Measurements from ENCODE around the gene GRIN2D. TPM values are rescaled to one million over a fixed set of nuclear protein-coding genes. Genes with fewer than 3 reads are reported as not detected.

The GRIN2D gene
- polyA plus RNA-seq, 3 donors, result 0.13 to 0.29 TPM; not detected in 1

- Histone ChIP-seq H3K4me1 (ENCODE audit: control insufficient read depth in 1 of 2, insufficient read depth in 2 of 2, low read length in 2 of 2) (peaks cover 7 to 8% of the 10 kb centered on the region in 2 donors), H3K36me3 (replicated peaks in 1 of 2; ENCODE audit: control insufficient read depth in 1 of 2, insufficient read depth in 2 of 2, low read length in 2 of 2) (no peaks in the 10 kb centered on the region), H3K4me3 (replicated peaks in 1 of 3; ENCODE audit: low read depth in 2 of 3, low read length in 3 of 3) (no peak overlapping the region), H3K4me2 (replicated peaks; ENCODE audit: extremely low read depth, low read length, poor library complexity, severe bottlenecking) (no peak overlapping the region), H3K9me3 (replicated peaks in 1 of 2; ENCODE audit: control insufficient read depth in 1 of 2, insufficient read depth in 1 of 2, low read length in 2 of 2) (no peaks in the 10 kb centered on the region), H2AFZ (ENCODE audit: insufficient read depth, low read depth, low read length, poor library complexity, severe bottlenecking) (no peak overlapping the region), H3K9ac (ENCODE audit: insufficient read depth, low read length, poor library complexity, severe bottlenecking) (no peak overlapping the region), H3K27me3 (ENCODE audit: control insufficient read depth in 2 of 2, insufficient read depth in 2 of 2, low read length in 2 of 2) (no peaks in the 10 kb centered on the region), H3K79me2 (ENCODE audit: insufficient read depth, low read length) (no peaks in the 10 kb centered on the region), H4K20me1 (ENCODE audit: insufficient read depth, low read length) (no peaks in the 10 kb centered on the region), H3K27ac (ENCODE audit: low read depth in 1 of 2, low read length in 2 of 2) (no peak overlapping the region)
- Mint-ChIP-seq H3K4me1 (peaks cover 6% of the 10 kb centered on the region), H3K36me3 (no peaks in the 10 kb centered on the region), H3K9me3 (no peaks in the 10 kb centered on the region), H3K27me3 (ENCODE audit: low read depth in 3 of 3) (peaks cover 1 to 8% (median 5%) of the 10 kb centered on the region in 3 donors), H3K4me3 (no peak overlapping the region), H3K27ac (no peak overlapping the region)
- intact Hi-C loops (cut with micrococcal nuclease), result no loop called here
- WGBS (ENCODE audit: insufficient coverage), result 100% methylated on average over 1 of the region's 14 CpGs
- DNase-seq, result no peak
- no peak for TF ChIP-seq CTCF (IDR thresholded peaks at IDR 0.05)
Observed at GRCh38 chr19:48368936-48369335, 24.5 kb upstream of the GRIN2D start.

- H3K4me1 ChIP-seq (ENCODE audit: control insufficient read depth in 1 of 2, insufficient read depth in 2 of 2, low read length in 2 of 2), result no peaks in the 10 kb centered on the region
- Mint-ChIP-seq H3K27ac (no peak overlapping the region), H3K4me1 (no peaks in the 10 kb centered on the region), H3K27me3 (ENCODE audit: low read depth in 3 of 3) (peaks cover 1 to 8% (median 7%) of the 10 kb centered on the region in 3 donors), H3K36me3 (no peaks in the 10 kb centered on the region), H3K4me3 (no peak overlapping the region), H3K9me3 (no peaks in the 10 kb centered on the region)
- no peak overlapping the region for H3K4me2 ChIP-seq (replicated peaks; ENCODE audit: extremely low read depth, low read length, poor library complexity, severe bottlenecking)
- no peak for TF ChIP-seq CTCF (IDR thresholded peaks at IDR 0.05)
- H3K9me3 ChIP-seq (replicated peaks in 1 of 2; ENCODE audit: control insufficient read depth in 1 of 2, insufficient read depth in 1 of 2, low read length in 2 of 2), result no peaks in the 10 kb centered on the region
- no peaks in the 10 kb centered on the region for H3K79me2 ChIP-seq (ENCODE audit: insufficient read depth, low read length)
- WGBS (ENCODE audit: insufficient coverage), result 100% methylated on average over 4 of the region's 4 CpGs
- no peaks in the 10 kb centered on the region for H3K36me3 ChIP-seq (replicated peaks in 1 of 2; ENCODE audit: control insufficient read depth in 1 of 2, insufficient read depth in 2 of 2, low read length in 2 of 2)
- H3K9ac ChIP-seq (ENCODE audit: insufficient read depth, low read length, poor library complexity, severe bottlenecking), result no peak overlapping the region
- no peak for DNase-seq
- no peak overlapping the region for H3K27ac ChIP-seq (ENCODE audit: low read depth in 1 of 2, low read length in 2 of 2)
- no peaks in the 10 kb centered on the region for H3K27me3 ChIP-seq (ENCODE audit: control insufficient read depth in 2 of 2, insufficient read depth in 2 of 2, low read length in 2 of 2)
- no peaks in the 10 kb centered on the region for H4K20me1 ChIP-seq (ENCODE audit: insufficient read depth, low read length)
- H2AFZ ChIP-seq (ENCODE audit: insufficient read depth, low read depth, low read length, poor library complexity, severe bottlenecking), result no peak overlapping the region
- no peak overlapping the region for H3K4me3 ChIP-seq (replicated peaks in 1 of 3; ENCODE audit: low read depth in 2 of 3, low read length in 3 of 3)
- intact Hi-C loops (cut with micrococcal nuclease), result no loop called here
Observed at GRCh38 chr19:48370955-48371354, 22.5 kb upstream of the GRIN2D start.
